GM21515 (cell line): Measurements from ENCODE around the gene DEXI.
"Not testable (repeated sequence)": the region's sequence is repeated elsewhere in the genome, so short reads cannot be mapped to it uniquely, and the experiment has no call there.

Experiments used
- ATAC-seq: cut with Tn5 transposase; IDR thresholded peaks from one replicate; pipeline ENCODE4 v1.9.1; 2021; ENCODE audit not compliant: unreplicated experiment

The DEXI gene

GRCh38 chr16:10929097-10929496 lies 13.2 kb downstream of the DEXI start:
- ATAC-seq = not testable (repeated sequence)

DNA sequence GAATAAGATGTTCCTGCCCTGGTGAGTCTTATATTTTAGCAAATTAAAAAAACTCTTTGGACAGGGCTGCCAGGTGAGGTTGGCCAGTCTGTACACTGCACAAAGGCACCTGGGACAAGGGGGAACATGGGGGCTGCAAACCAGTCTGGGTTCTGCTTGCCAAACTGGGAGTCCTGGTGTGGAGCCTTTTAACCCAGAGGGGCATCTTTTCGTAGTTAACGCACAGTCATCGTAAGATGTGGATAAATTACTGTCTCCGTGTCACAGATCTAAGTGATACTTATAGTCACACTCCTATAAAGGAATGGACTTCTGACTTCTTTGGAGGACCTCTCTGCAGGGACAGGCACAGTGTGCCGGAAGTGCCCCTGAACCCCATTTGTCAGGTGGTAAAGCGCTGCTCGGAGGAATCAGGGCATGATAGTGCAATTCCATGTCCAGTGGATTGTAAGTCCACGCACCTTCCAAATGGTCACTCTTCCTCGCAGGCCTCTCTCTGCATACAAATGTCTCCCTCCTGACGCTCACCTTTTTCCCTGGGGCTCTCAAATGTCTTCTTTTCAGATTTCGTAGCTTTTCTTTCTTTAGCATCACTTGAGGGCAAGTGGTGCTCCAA lies 14.7 kb downstream of the DEXI start:
- no peak for ATAC-seq

GRCh38 chr16:10926867-10927266 lies 15.4 kb downstream of the DEXI start:
- ATAC-seq = no peak

DNA sequence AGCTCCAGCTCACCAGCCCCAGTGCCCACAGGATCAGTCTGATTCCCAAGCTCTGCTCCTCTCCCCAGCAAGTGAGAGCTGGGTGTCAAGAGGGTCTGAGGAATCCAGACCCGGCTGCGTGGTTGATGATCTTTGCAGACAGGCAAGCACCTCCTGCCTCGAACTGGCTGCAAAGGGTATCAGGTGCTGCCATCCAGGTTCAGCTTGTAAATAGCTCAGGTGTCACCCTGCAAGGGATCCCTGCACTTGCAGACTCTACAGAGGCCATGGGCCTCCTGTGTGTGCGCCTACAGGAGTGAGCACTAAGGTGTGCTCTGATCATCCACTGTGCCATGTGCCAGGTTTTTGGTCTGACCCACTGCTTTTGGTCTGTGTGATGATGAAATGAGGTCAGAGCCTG lies 16.2 kb downstream of the DEXI start:
- no peak for ATAC-seq

DNA sequence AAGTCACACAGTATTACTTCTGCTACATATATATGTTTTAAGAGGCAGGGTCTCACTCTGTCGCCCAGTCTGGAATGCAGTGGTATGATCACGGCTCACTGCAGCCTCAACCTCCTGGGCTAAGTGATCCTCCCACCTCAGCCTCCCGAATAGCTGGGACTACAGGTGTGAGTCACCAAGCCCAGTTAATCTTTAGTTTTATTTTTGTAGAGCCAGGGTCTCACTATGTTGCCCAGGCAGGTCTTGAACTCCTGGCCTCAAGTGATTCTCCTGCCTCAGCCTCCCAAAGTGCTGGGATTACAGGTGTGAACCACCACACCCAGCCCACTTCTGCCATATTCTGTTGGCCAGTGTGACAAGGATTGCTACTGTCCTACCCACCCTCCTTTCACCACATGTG lies 17.0 kb downstream of the DEXI start:
- not testable (repeated sequence) for ATAC-seq

DNA sequence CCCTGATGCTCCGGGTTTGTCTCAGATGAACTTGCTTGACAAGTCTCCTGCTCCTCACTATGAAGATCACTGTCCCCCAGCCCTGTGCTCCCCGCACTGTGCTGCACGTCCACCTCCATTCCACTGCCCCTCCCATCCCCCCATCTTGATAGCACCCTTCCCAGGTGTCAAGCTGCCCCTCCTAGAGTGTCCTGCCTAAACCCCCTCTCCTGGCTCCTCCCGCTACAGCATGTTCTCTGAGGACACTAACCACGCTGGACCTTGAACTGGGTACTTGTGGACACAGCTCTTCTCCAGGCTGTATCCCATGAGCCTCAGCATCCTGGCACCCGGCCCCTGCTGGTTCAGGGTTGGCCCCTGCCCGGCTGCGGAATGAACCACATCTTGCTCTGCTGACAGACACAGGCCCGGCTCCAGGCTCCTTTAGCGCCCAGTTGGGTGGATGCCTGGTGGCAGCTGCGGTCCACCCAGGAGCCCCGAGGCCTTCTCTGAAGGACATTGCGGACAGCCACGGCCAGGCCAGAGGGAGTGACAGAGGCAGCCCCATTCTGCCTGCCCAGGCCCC lies 18.5 kb downstream of the DEXI start:
- ATAC-seq = no peak

GRCh38 chr16:10923146-10923649 lies 19.1 kb downstream of the DEXI start:
- ATAC-seq = no peak

DNA sequence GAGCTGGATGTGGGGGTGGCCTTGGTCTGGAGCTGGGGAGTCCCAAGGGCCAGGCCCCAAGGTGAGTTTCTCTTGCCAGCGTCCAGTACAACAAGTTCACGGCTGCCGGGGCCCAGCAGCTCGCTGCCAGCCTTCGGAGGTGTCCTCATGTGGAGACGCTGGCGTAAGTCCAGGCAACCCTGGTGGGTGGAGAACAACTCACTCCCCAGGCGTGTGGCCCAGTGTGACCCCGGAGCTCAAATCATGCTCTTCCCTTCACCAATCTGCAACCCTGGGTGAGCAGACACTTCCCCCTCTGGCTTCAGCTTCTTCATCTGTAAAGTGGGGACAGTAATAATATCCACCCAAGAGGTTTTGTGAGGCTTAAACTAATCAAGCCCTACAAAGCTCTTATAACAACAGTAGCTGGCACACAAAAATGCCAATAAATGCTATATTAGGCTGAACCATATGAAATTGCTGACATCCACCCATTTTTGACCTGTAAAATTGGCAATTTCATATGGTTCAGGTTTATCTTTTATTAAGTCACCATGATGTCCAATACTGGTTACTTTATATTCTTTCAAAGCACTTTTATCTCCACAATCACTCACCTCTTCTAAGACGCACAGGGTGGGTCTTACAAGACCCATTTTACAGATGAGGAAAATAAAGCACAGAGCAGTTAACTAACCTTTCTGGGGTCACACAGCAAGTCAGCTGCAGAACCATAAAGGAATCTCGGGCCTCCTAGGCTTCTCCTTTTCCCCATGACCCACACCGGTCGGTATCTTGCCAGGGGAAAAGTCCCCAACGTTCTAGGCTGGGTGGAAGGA lies 19.7 kb downstream of the DEXI start:
- no peak for ATAC-seq

GRCh38 chr16:10921536-10922327 lies 20.5 kb downstream of the DEXI start:
- no peak for ATAC-seq

DNA sequence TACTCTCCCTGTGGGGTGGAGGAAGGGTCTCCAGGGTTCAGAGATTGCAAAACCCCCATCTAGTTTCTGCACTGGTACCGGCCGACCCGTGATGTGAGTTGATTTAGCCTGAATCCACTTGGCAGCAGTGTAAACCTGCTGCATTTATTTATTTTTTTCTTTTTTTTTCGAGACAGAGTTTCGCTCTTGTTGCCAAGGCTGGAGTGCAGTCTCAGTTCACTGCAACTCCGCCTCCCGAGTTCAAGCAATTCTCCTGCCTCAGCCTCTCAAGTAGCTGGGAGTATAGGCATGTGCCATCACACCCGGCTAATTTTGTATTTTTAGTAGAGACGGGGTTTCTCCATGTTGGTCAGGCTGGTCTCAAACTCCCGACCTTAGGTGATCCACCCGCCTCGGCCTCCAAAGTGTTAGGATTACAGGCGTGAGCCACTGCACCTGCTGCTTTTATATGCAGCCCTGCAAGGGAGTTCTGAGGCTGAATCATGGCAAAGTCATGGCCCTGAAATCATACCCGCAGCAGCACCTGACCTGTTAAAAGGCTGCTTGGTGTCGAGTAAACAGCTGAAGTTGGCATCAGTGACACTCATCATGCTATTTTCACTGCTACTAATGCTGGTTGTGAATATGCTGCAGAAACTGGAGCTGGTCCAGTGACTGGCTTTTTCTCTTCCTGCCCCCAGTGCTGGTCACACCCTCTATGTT lies 21.4 kb downstream of the DEXI start:
- ATAC-seq = no peak

DNA sequence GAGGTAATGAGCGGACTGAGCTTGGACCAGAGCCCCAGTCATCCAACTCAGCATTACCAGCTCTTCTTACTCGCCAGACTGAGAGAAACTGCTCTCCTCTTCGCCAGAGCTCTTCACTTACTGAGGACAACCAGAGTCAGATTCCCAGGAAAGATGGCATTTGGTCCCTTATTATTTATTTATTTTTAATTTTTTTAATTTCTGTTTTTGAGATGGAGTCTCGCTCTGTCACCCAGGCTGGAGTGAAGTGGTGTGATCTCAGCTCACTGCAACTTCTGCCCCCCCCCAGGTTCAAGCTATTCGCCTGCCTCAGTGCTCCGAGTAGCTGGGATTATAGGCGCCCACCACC lies 23.3 kb downstream of the DEXI start:
- ATAC-seq = no peak

- no peak for ATAC-seq
These were observed 23.8 kb downstream of the DEXI start for GRCh38 chr16:10918294-10919002.

DNA sequence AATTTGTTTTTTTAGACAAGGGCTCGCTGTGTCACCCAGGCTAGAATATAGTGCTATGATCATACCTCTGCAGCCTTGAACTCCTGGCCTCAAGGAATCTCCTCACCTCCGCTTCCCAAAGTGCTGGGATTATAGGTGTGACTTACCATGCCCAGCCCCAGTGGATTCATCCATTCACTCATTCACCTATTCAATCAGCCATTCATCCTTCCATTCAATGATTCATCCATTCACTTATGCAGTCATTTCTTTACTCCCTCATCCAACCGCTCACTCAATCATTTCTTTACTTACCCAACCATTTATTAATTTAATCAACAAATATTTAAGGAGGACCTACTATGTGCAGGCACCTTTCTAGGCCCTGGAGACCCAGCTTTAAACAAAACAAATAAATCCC lies 25.7 kb downstream of the DEXI start:
- ATAC-seq = no peak

GRCh38 chr16:10911267-10911666 lies 31.0 kb downstream of the DEXI start:
- ATAC-seq = no peak

GRCh38 chr16:10907757-10908045 lies 34.6 kb downstream of the DEXI start:
- no peak for ATAC-seq

DNA sequence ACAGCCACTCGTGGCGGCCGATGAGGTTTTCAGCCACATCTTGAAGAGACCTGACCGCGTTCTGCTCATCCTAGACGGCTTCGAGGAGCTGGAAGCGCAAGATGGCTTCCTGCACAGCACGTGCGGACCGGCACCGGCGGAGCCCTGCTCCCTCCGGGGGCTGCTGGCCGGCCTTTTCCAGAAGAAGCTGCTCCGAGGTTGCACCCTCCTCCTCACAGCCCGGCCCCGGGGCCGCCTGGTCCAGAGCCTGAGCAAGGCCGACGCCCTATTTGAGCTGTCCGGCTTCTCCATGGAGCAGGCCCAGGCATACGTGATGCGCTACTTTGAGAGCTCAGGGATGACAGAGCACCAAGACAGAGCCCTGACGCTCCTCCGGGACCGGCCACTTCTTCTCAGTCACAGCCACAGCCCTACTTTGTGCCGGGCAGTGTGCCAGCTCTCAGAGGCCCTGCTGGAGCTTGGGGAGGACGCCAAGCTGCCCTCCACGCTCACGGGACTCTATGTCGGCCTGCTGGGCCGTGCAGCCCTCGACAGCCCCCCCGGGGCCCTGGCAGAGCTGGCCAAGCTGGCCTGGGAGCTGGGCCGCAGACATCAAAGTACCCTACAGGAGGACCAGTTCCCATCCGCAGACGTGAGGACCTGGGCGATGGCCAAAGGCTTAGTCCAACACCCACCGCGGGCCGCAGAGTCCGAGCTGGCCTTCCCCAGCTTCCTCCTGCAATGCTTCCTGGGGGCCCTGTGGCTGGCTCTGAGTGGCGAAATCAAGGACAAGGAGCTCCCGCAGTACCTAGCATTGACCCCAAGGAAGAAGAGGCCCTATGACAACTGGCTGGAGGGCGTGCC lies 35.1 kb downstream of the DEXI start:
- no peak for ATAC-seq

DNA sequence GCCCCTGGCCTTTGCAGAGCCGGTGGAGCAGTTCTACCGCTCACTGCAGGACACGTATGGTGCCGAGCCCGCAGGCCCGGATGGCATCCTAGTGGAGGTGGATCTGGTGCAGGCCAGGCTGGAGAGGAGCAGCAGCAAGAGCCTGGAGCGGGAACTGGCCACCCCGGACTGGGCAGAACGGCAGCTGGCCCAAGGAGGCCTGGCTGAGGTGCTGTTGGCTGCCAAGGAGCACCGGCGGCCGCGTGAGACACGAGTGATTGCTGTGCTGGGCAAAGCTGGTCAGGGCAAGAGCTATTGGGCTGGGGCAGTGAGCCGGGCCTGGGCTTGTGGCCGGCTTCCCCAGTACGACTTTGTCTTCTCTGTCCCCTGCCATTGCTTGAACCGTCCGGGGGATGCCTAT lies 35.8 kb downstream of the DEXI start:
- no peak for ATAC-seq

- no peak for ATAC-seq
These were observed 39.3 kb downstream of the DEXI start for GRCh38 chr16:10902999-10903398.

GRCh38 chr16:10897134-10897533 lies 45.1 kb downstream of the DEXI start:
- ATAC-seq = peak; percentile 59

DNA sequence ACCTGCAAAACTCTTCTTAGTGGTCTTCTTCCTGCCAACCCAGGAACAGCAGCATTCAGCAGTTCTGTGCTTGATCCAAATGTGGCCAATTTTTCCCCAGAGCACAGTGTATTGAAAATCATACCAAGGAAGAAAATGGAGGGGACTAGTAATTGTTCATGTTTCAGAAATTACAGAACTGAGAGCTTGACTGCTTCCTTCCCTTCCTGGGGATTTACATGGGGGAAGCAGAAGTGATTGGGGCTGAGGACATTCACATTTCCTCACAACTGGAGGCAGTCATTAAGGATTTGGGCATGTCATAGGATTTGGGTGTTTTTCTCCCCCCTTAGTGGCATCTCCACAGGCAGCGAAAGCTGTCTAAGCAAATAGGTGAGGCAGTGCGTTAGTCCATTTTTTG lies 45.5 kb downstream of the DEXI start:
- no peak for ATAC-seq
